GM12873 (cell line): ENCODE results near the gene ICAM4.

Experiments
- CTCF ChIP-seq: IDR thresholded peaks from 2 replicates; pipeline ENCODE4 v1.5.1; 2012; ENCODE audit warnings: low read depth, mild to moderate bottlenecking, moderate library complexity, low read length, control low read depth; ENCODE audit not compliant: insufficient read depth; ENCODE audit errors: missing control alignments

ICAM4 gene

DNA sequence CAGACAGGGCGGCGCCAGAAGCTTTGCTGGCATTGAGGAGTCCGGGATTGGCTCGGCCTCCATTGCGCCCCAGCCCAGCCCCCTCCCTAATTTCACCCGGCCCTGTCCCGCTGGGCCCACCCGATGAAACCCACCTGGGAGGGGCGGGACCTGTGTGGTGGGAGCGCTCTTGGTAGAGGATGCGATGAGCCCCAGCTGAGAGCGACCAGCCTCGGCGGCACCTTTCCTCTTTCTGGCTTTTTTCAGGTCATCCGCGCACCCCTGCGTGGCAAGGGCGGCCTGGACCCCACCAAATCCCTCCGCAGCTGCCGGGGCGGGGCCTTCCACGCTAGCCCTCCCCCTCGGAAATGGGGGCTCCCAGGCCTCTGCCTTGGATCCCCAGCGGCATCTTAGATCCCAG, 22.7 kb downstream of the ICAM4 start, which contains the start of gene ZGLP1:
Gene ZGLP1 (minus strand): TSS at position 393 of the 400 bp plus-strand sequence.
- no peak for TF ChIP-seq CTCF

DNA sequence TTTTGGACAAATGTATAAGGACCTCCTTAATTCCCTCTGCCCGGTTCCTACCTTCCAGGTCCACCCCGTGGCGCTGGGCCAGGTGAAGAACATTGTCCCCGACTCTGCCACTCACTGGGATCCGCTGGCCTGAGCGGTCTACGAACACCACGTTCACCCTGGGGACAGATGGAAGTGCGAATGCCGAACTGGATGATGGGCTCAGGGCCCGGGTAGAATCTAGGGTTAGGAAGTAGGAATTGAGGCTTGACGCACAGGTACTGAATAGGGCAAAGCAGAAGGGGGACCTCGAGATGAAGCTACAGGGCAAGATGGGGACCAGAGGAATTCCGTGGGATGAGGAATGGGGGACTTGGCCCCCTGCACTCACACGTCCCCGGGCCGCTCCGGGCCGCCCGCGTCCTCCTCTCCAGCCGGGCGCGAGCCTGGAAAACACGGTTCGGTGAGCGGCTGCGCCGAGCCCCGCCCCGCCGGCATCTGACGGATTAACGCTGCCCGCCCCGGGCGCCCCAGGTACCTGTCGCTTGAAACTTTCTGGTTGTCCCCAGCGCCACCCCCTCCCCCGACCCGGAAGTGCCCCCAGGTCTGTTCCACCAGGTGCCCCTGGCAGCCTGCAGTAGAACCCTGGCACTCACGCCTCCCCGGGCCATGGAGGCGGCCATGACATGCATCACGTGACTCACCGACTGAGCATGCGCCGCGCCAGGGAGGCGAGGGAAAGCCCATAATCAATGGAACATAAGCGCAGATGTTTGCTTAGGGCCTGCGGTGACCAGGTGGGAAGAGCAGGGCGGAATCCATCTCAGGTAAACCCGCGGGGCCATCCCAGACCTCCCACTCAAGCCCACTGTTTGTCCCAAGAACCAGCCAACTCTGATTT, 28.8 kb downstream of the ICAM4 start, which contains the start of gene FDX2:
Gene FDX2 (minus strand): TSS at position 681 of the 880 bp plus-strand sequence. CDS start 19 bp downstream, at position 662.
- no peak for TF ChIP-seq CTCF

DNA sequence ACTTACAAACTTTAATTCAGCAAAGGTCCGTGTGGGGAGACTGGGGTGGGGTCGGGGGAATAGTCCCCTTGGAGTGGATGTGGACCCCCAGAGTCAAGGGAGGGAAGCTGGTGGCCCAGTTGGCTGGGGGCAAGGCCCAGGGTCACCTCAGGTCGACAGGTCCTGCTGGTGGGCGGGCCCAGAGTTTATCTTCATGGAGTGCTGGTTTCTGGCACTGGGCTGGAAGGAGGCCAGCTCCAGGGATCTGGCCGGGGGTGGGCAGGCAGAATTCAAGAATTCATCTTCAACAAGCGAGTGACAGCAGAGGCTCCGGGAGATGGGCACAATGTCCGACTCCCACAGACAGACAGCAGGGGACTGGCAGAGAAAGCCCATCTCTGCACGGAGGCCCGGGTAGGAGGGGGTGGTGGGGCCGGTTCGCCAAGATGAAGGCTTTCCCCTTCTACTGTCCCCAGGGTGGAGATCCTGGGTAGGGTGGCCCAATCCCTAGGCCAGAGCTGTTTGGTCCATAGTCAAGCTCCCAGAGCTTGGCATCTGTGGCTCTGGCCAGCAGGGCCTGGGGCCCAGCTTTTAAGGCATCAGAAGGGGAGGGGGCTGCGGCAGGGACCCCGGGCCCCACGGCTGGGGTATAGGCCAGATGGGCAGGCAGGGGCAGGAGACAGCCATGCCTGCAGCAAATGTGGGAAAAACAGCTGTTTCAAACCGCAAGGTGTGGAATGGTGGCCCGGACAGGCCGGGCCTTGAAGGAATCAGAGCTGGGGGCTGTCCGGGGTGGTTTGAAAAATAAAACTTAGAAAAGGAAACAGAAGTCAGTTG, 29.7 kb downstream of the ICAM4 start:
- TF ChIP-seq CTCF = no peak

- TF ChIP-seq CTCF = no peak
Observed at GRCh38 chr19:10317045-10317856, 30.5 kb downstream of the ICAM4 start.

- TF ChIP-seq CTCF = no peak
Observed at GRCh38 chr19:10317857-10318462, 31.2 kb downstream of the ICAM4 start.

DNA sequence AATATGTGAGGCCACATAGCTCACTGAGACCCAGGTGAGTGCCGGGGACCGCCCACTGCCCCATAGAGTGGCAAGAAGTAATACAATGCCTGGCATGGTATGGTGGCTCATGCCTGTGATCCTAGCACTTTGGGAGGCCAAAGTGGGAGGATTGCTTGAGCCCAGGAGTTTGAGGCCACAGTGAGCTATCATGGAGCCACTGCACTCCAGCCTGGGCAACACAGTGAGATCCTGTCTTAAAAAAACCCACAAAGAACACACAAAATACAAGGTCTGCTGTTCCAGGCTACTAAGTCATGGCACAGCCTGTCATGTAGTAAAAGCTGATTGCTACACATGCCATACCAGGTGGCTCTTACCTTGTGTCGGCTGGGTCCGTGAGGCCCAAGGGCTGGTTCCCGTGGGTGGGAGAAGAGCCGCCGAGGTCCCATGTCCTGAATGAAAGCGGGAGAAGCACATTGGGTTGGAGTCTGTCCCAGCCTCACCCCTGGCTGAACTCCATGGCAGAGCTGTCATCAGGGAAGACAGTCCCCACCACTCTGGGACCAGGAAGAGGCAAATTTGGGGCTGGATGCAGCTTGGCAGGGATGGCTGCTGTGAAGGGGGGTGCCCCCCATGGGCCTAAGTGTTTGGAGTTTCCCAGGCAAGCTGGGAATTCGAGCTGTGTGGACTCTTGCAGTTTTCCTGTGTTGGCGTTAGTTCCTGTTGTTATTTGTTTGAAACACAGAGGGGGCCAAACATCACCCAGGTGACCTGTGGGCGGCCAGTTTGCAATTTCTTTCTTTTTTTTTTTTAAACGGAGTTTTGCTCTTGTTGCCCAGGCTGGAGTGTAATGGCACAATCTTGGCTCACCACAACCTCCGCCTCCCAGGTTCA, 32.3 kb downstream of the ICAM4 start:
- TF ChIP-seq CTCF = no peak
